Erythroblast (primary cell): ENCODE measurements around the gene CETP.

Experiments
- DNase-seq, 2 experiments: peaks; one replicate each; lab custom pipeline; 2025; lab: John Stamatoyannopoulos, UW
- GATA1 ChIP-seq: IDR thresholded peaks from 2 replicates; pipeline ENCODE4 v1.6.1; 2011; ENCODE audit warnings: low read depth, mild to moderate bottlenecking, control low read depth, low read length, moderate library complexity
- POLR2A ChIP-seq: IDR thresholded peaks from 2 replicates; pipeline ENCODE4 v1.6.1; 2011; ENCODE audit warnings: mild to moderate bottlenecking, low read length

Gene CETP

DNA sequence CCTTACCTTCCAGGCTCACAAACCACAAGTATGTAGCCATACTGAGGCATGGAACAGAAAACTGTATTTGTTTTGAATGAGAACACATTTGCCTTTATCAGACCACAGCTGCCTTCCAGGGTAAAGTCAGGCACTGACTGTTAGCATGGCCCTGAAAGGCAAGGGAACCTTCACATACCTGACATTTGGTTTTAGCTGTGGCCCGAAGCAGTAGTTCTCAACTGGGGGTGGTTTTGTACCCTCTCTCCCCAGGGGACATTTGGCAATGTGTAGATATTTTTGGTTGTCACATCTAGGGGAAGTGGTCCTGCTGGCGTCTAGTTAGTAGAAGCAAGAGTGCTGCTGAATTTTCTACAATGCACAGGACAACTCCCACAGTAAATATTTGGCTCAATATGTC is 20.7 kb upstream of the CETP start:
- no peak for TF ChIP-seq GATA1
- TF ChIP-seq POLR2A: no peak
- DNase-seq: no peak

DNA sequence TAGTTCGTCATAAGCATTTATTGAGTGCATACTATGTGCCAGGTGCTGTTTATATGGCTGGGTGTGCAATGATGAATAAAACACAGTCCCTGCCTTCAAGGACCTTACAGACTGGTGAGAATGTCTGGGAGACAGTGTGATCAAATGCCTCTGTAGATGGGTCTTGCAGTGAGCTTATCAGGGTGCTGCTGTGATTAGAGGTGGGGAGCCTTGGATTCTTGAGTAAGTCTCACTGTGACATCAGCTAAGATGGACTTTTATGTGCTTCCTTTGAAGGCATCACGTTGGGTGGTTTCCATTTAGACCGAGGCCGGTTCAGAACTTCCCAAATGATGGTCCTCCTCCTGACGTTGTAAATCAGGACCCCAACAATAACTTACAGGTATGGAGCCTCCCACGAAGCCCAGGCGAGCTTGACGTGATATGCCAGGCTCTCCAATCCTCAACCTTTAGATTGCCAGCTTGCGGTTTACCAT is 19.9 kb upstream of the CETP start:
- DNase-seq: no peak
- TF ChIP-seq GATA1 (no peak), POLR2A (no peak)

DNA sequence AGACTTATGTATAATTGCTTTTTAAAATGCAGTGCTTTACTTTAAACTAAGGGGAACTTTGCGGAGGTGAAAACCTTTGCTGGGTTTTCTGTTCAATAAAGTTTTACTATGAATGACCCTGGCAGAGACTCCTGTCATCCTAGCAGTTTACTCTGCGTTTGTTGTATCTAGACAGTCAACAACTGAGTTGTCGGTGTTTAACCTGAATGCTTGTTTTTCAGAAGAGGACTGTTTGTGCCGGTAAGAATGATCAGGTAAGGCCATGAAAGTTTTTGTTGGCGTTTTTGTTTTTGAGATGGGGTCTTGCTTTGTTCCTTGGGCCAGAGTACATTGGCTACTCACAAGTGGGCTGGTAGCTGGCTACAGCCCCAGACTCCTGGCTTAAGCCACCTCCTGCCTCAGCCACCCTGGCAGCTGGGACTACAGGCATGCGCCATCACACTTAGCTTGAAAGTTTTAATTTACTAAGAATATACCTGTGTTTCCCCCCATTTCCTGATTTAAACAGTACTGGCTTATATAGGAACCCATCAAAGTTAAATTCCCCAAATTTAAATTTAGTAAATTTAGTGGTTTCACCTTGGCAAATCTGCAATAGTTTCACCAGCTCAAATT is 17.9 kb upstream of the CETP start:
- TF ChIP-seq POLR2A (no peak), GATA1 (no peak)
- no peak for DNase-seq

DNA sequence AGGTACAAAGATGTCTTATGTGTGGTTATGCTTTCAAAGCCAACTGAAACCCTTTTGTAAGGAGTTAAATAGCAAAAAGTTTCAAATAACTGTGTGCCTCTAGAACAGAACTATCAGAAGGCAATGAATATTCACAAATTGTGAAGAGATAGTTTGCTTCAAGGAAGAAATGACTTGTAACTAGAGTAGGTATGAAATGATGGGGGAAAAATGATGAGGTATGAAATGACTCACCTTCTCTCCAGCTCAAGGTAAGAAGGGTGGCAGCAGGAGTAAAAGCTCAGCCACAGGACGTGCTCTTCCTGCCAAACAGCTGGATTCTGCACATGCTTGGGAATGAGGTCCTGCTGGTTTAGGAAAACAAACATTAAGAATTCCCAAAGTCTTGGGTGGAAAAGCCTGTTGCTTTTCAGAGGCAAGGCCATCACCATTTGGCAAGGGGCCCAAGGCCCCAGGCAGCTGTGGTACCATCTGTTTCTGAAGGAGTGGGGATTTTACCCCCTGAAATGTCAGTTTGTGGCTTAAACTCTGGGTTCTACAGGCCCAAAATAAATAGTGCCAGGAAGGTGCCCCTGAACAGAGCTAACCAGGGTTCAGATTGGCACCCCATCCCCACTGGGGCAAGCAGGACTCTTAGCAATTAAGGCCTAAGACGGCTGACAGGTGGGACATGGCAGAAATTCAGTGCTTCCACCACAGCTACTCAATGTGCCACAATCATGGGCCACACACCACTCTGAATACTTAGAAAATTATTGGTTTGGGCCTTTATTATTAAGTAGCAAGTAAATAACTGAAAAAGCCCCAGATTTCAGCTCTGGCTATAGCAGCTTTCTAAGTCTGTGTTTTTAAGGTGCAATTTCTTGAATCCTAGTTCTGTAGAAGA is 16.6 kb upstream of the CETP start:
- TF ChIP-seq POLR2A (no peak), GATA1 (no peak)
- no peak for DNase-seq

DNA sequence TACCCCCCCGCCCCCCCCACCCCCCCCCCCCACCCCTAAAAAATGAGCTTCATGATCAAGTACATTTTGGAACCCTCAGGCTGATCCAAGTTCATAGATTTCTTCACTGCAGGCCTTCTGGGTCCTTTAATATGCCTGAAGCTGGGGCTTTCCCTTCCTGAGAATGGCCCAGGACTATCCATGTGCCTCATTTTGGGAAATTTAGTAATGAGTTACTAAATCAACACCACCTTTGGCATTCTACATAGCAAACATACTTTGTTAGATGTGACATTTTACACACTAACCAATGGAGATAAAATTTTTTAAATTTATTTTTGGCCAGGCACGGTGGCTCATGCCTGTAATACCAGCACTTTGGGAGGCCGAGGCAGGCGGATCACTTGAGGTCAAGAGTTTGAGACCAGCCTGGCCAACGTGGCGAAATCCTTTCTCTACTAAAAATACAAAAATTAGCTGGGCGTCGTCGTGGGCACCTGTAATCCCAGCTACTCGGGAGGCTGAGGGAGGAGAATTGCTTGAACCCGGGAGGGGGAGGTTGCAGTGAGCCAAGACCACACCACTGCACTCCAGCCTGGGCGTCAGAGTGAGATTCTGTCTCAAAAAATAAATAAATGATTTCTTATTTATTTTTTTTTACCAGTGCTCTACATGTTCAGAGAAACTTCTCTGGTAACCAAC is 15.8 kb upstream of the CETP start:
- no peak for DNase-seq
- TF ChIP-seq POLR2A (no peak), GATA1 (no peak)

DNA sequence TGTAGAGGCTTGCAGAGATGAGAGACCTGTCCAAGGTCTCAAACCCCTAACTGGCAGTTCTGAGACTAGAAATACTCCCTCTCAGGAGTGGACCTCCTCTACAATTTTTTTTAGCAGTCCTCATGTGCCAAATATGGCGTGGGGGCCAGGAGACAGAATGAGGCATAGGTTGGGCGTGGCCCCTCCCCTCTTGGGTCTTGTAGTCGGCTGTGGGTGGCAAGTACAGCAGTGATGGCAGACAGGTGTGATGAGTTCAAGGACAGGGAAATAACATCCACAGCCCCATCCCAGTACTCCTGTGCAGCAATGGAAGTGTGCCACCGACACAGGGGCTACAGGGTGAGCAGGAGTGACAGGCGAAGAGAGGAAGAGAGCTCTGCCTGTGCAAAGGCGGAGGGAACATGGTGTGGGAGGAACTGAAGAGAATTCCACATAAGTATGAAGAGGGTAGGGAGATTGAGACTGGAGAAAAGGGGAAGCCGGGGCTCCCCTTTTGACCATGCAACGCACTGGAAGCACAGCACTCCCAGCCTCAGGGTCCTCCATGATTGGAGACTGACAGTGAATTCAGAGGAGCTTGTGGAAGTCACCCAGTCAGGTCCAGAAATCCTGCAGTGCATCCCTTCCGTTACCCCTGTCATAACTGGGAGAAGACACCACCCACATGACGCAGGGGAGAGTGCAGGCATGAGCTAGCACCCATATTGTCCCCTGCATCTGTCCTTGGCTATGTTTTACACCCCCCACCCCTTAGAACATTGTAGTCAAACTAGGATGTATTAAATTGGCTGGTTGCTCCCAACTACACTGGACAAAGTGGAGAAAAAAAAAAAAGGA is 14.8 kb upstream of the CETP start:
- TF ChIP-seq GATA1 (no peak), POLR2A (no peak)
- DNase-seq: no peak

DNA sequence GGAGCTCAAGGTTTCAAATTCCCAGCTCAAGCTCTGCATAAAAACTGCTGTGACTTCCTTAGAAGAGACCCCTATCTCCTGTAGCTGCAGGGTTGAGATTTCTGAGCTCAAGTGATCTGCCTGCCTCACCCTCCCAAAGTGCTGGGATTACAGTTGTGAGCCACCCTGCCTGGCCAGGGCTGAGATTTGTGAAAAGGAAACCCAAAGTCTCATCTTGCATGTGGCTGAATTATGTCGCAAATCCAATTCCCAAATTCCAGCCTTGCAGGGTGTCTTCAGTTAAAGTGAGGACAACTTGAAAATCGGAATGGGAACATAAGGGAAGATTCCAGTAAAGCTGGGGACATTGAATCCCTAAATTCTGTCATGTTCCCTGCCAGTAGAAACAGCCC is 14.2 kb upstream of the CETP start:
- TF ChIP-seq GATA1 (no peak), POLR2A (no peak)

DNA sequence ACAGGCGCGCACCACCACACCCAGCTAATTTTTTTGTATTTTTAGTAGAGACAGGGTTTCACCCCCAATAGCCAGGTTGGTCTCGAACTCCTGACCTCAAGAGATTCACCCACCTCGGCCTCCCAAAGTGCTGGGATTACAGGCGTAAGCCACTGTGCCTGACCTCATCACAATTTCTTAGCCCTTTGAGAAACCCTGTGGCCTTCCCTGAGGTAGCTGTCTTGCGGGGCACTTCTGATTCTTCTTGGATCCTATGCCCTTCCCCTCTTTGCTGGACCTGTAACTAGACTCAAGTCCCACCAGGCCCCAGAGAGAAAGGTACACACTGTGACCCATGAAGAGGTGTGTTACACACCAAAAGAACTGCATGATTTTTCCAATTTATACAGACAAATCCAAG is 13.5 kb upstream of the CETP start:
- no peak for DNase-seq
- TF ChIP-seq GATA1 (no peak), POLR2A (no peak)

More for the DNA sequence above, 14.2 kb upstream of the CETP start:
- no peak for DNase-seq

DNA sequence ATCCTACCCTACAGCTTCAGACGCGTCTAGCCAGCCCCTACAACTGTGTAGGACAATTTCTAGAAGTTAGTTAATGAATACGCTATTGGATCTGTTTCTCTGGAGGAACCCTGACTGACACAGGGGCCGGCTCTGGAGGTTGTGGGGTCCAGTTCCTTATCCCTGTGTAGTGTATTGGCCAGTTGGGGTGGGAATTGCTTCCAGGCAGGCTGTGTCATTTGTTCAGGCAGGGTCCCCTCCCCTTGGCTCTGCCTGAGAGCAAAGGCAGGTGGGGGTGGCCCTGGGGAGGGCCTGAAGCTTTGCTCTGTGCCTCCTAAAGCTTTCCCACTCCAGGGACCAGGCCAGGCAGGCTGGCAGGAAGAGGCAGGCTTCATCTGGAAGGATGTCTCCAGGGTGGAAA is 11.7 kb upstream of the CETP start:
- TF ChIP-seq GATA1: no peak
- TF ChIP-seq POLR2A: no peak
- DNase-seq: no peak

DNA sequence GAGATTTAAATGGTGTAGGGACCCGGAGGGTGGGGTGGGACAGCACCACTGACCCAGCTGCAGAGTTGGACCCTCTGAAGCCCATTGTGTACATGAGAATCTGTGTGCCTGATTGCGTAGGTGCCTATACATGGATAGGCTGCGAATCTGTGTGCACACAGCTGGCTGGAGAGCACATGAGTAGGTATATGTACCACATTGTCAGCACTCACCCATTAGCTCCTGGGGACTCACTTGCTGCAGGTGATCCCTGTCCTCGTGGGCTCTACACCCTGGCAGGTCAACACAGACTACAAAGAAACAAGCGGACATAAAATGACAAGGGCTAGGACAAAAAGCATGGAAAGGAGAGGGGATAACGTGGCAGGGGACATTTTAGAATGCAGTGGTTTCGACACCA is 11.3 kb upstream of the CETP start:
- TF ChIP-seq POLR2A (no peak), GATA1 (no peak)
- no peak for DNase-seq

DNA sequence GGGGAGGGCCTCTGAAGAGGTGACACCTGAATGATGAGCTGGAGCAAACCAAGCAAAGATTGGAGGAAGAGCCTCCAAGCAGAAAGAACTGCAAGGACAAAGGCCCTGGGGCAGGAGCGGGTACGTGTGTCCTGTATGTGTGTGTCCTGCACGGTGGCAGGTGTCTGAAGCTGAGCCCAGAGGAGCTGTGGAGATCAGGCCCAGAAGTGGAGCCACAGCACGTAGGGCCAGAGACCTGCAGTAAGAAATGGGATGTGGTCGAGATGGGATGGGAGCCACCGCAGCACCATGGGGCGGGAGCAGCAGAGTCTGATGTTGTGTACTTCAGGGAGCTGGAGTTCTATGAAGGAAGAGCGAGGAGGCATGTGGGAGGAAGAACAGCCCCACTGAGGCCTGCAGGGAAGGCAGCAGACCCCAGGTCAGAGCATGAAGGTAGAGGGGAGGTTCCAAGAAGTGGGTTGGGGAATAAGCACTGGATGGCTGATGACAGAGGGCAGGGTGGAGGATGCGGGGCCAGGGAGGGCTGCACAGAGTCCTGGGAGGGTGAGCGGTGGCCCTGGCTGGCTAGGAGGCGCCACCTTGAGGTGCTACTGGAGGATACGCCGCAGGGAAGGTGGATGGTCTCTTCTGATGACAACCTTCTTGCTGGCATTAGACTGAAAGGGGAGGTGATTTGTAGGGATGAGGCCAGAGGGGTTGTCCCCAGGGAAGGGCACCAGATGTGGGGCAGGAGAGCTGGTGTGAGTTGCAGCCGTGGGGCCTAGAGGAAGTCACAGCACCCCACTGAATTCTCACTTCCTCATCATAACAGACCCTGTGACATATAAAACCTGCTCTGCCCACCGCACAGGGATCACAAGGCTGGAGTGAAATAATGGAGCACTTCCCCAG is 10.6 kb upstream of the CETP start:
- TF ChIP-seq POLR2A (no peak), GATA1 (no peak)
- peak; percentile 35 to 49 for DNase-seq

DNA sequence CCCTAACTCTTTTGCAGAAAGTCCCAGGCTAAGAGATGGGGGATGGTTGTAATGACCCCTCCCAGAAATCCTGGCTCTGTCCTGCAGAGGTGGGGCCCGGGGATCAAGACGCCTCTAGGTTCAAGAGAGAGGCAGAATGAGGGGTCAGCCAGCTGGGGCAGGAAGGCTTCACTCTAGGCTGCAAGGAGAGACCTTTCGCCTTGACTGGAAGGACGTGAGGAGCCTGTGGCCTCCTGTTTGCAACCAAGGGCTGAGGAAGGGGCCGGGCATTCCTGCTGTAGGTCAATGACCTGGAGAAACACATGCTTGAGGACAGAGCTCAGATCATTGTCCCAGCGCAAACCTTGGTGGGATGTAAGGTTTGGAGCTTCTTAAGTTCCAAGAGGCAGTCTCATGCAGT is 8.7 kb upstream of the CETP start:
- DNase-seq: no peak
- TF ChIP-seq GATA1 (no peak), POLR2A (no peak)
